Activated CD4-positive, alpha-beta T cell treated with anti-CD3 and anti-CD28 coated beads, Interleukin-2, amount 50 U/mL, for 1 hour (primary cell): Measurements from ENCODE around the gene CD40.

ENCODE experiments used
- DNase-seq: peaks from one replicate; pipeline ENCODE4 v3.0.0-alpha.2; 2020

The CD40 gene

DNA sequence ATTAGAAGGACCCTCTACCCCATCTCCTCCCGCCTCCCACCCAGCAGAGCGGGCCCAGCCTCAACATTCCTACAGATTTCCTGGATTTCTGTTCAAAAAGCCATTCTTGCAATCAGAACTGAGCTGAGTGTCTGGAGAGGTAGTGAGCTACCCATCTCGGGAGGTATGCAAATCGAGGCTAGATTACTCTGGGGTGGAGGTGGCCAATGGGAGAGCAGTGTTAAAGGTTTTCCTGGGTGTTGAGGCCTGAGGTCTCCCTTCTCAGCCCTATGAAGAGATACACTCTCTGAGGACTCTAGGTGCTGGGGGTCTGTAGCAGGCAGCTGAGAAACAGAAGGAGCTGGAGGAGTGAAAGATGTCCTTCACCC is 57.0 kb downstream of the CD40 start:
- DNase-seq, result no peak

DNA sequence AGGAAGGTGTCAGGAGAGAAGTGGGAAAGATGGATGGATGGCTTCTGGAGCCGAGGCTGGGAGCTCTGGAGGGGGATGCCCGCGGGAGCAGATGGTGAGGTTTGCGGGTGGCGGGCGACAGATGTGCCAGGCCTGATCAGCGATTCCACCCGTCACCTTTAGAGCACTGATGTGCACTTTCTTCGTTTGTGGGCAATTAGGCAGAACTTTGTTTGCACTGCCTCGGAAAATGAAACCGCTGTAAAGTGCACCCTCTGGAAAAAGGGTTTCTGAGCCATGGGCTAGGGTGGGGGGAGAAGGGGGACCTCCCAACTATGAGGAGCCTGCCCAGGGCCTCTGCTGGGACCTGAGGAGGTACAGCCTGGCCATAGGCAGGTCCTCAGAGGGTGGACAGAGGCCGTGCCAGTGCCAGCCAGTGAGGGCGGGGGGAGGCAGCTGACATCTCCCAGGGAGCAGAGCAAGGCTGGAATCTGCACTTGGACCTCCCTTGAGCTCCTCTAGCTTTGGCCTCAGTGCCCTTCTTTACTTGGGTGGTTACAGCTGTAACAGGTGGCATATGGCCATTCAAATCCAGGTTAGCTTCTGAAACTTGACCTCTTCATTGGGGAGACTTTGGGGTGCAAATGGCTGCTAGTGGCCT is 58.7 kb downstream of the CD40 start:
- no peak for DNase-seq

DNA sequence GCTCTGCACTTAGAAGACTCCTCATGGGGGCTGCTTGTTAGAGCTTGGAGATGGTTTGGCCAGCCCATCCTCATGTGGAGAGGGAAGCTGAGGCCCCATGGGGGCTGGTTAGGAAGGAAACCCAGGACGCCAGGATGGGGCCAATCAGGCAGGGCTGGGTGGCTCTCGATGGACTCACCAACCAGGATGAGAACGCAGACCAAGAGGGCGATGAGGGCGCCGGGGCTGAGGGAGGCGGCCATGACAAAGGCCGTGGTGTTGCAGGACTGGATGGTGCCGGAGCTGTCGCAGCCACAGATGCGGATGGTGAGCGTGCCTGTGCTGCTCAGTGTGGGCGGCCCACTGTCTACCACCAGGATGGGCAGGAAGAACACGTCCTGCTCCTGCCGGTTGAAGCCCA is 59.7 kb downstream of the CD40 start:
- no peak for DNase-seq

DNA sequence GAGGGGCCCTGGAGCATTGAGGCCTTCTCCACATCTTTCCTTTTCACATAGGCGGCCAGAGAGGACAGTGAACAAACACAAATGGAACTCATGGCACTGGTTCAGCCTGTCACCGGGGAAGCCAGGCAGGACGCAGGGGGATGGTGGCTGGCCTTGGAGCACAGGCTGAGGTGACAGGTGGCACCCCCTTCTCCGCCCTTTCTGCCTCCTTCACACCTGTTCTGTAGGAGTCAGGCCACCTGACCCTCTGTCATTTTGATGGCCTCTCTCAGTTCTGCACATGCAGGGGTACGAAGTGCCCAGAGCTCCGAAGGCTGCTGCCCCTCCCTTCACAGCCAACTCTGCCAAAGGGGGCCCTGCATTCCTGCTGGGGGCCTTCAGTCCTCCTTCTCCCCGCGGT is 60.8 kb downstream of the CD40 start:
- no peak for DNase-seq
